HepG2 (cell line): ENCODE data around the gene NT5DC2. TPM values are rescaled to one million over a fixed set of nuclear protein-coding genes. Genes with fewer than 3 reads are reported as not detected.

Experiments used
- ATAC-seq: fragments of 200-7000 bp; cut with Tn5 transposase; 3 replicates; pipeline ENCODE4 v1.9.1; 2020; ENCODE audit warnings: mild to moderate bottlenecking, moderate library complexity
- BruUV-seq: library from RNA; stranded (reverse); fragments of 400-500 nt; replicated peaks from 2 replicates; lab custom pipeline; 2021; lab: Mats Ljungman, UMichigan
- CTCF ChIA-PET: fragments of 300-600 bp; formaldehyde crosslinking; extraction: SDS; loops from one replicate; lab custom pipeline; 2021; ENCODE audit warnings: low total read pairs, inconsistent platforms, low intra/inter-chr PET ratio; lab: Yijun Ruan, JAX
- POLR2A ChIA-PET: fragments of 350-600 bp; sonication (Branson Sonifier 250); formaldehyde crosslinking; loops from one replicate; lab custom pipeline; 2020; ENCODE audit warnings: antibody characterized with exemption, inconsistent platforms; lab: Yijun Ruan, JAX
- DNase-seq: peaks from one replicate; pipeline ENCODE4 v3.0.0-alpha.2; 2015; ENCODE audit warnings: low spot score
- FAIRE-seq: peaks from 3 replicates; lab custom pipeline; 2011; peaks lifted over from hg19 to GRCh38; lab: Jason Lieb, UNC
- H2AFZ ChIP-seq: one replicate; pipeline ENCODE4 v1.6.1; 2011; ENCODE audit warnings: low read length, inconsistent platforms
- H3K27ac ChIP-seq: fragments of 300-600 bp; 3 replicates; pipeline ENCODE4 v1.8.0; 2011; ENCODE audit warnings: mixed run types, mild to moderate bottlenecking, mixed read lengths, low read length, inconsistent platforms; ENCODE audit not compliant: insufficient read depth; ENCODE audit errors: extremely low read length
- H3K27me3 ChIP-seq, 2 experiments: fragments of 200-600 bp in 1 of 2; 2 replicates in 1 of 2; 3 replicates in 1 of 2; pipeline versions ENCODE4 v1.6.0 to v1.8.0; 2011; ENCODE audit warnings: low read length in 2 of 2, mild to moderate bottlenecking in 2 of 2, moderate library complexity in 2 of 2, inconsistent platforms in 1 of 2; ENCODE audit not compliant: insufficient read depth in 2 of 2, control insufficient read depth in 1 of 2
- H3K36me3 ChIP-seq, 2 experiments: fragments of 200-600 bp in 1 of 2; replicated peaks in 1 of 2; 2 replicates in 1 of 2; 3 replicates in 1 of 2; pipeline versions ENCODE4 v1.5.1 to v1.8.0; 2011; ENCODE audit warnings: low read length in 2 of 2, inconsistent platforms in 1 of 2; ENCODE audit not compliant: insufficient read depth in 2 of 2, control insufficient read depth in 1 of 2
- H3K4me1 ChIP-seq: 2 replicates; pipeline ENCODE4 v1.5.1; 2012; ENCODE audit warnings: low read length, inconsistent platforms; ENCODE audit not compliant: insufficient read depth
- H3K4me2 ChIP-seq: 2 replicates; pipeline ENCODE4 v1.6.0; 2011; ENCODE audit warnings: low read depth, low read length, inconsistent platforms
- H3K4me3 ChIP-seq, 3 experiments: fragments of 200-600 bp in 1 of 3; sonication (generic), shearing (Covaris generic) in 1 of 3; replicated peaks in 1 of 3; 2 replicates each; pipeline ENCODE4 v1.5.1; 2011 to 2016; ENCODE audit warnings: low read length in 3 of 3, inconsistent platforms in 2 of 3, low read depth in 2 of 3, mild to moderate bottlenecking in 2 of 3, control low read depth in 1 of 3, mixed read lengths in 1 of 3; ENCODE audit not compliant: insufficient read depth in 1 of 3
- H3K79me2 ChIP-seq: one replicate; pipeline ENCODE4 v1.6.1; 2011; ENCODE audit warnings: low read length, inconsistent platforms; ENCODE audit not compliant: insufficient read depth
- H3K9ac ChIP-seq: 2 replicates; pipeline ENCODE4 v1.6.0; 2011; ENCODE audit warnings: mild to moderate bottlenecking, low read depth, low read length, inconsistent platforms; ENCODE audit not compliant: insufficient read depth
- H3K9me3 ChIP-seq: 2 replicates; pipeline ENCODE4 v1.5.1; 2012; ENCODE audit warnings: mild to moderate bottlenecking, low read length
- H4K20me1 ChIP-seq: 2 replicates; pipeline ENCODE4 v1.6.0; 2011; ENCODE audit warnings: inconsistent platforms, mild to moderate bottlenecking, low read length, moderate library complexity; ENCODE audit not compliant: insufficient read depth
- ARHGAP35 ChIP-seq: sonication (generic); formaldehyde crosslinking; IDR thresholded peaks from 2 replicates; pipeline ENCODE4 v1.9.0; 2022; ENCODE audit warnings: mild to moderate bottlenecking, inconsistent platforms, moderate library complexity, missing genetic modification reagents, borderline replicate concordance
- FOSL2 ChIP-seq: sonication (generic); formaldehyde crosslinking; IDR thresholded peaks from 2 replicates; pipeline ENCODE4 v1.4.0; 2020; ENCODE audit warnings: missing genetic modification reagents
- NFIC ChIP-seq: IDR thresholded peaks from 2 replicates; pipeline ENCODE4 v1.6.1; 2012; ENCODE audit warnings: mild to moderate bottlenecking, low read length, inconsistent platforms
- PAF1 ChIP-seq: IDR thresholded peaks from 2 replicates; pipeline ENCODE4 v1.6.1; 2016; ENCODE audit warnings: missing genetic modification reagents, missing compliant biosample characterization
- PBX2 ChIP-seq: IDR thresholded peaks from 2 replicates; pipeline ENCODE4 v1.6.1; 2016; ENCODE audit warnings: control low read depth
- RFX1 ChIP-seq: fragments of 450-650 bp; IDR thresholded peaks from 2 replicates; pipeline ENCODE4 v1.6.1; 2017
- SMARCC2 ChIP-seq: fragments of 450-650 bp; IDR thresholded peaks from 2 replicates; pipeline ENCODE4 v1.6.1; 2017; ENCODE audit warnings: antibody characterized with exemption, mild to moderate bottlenecking
- THAP11 ChIP-seq: IDR thresholded peaks from 2 replicates; pipeline ENCODE4 v1.6.1; 2016; ENCODE audit warnings: missing biosample characterization, missing genetic modification reagents
- THYN1 ChIP-seq: sonication (generic); formaldehyde crosslinking; IDR thresholded peaks from 2 replicates; pipeline ENCODE4 v1.8.1; 2023; ENCODE audit warnings: low read depth, mild to moderate bottlenecking, moderate library complexity, missing genetic modification reagents, borderline replicate concordance
- ZNF205 ChIP-seq: IDR thresholded peaks from 2 replicates; pipeline ENCODE4 v1.6.1; 2018; ENCODE audit warnings: missing biosample characterization, missing genetic modification reagents
- ZNF292 ChIP-seq: sonication (generic); formaldehyde crosslinking; IDR thresholded peaks from 2 replicates; pipeline ENCODE4 v1.8.1; 2022; ENCODE audit warnings: mild to moderate bottlenecking, low read depth, missing genetic modification reagents, borderline replicate concordance
- ZNF329 ChIP-seq: sonication (generic); formaldehyde crosslinking; IDR thresholded peaks from 2 replicates; pipeline ENCODE4 v1.9.0; 2021; ENCODE audit warnings: low read depth, mild to moderate bottlenecking, missing genetic modification reagents
- ZNF569 ChIP-seq: sonication (generic); formaldehyde crosslinking; IDR thresholded peaks from 2 replicates; pipeline ENCODE4 v1.5.0; 2020; ENCODE audit warnings: mild to moderate bottlenecking, missing genetic modification reagents, moderate library complexity, borderline replicate concordance
- ZNF703 ChIP-seq: sonication (generic); formaldehyde crosslinking; IDR thresholded peaks from 2 replicates; pipeline ENCODE4 v1.5.1; 2020; ENCODE audit warnings: missing genetic modification reagents, mild to moderate bottlenecking, moderate library complexity, borderline replicate concordance
- ZNF878 ChIP-seq: sonication (generic); formaldehyde crosslinking; IDR thresholded peaks from 2 replicates; pipeline ENCODE4 v1.8.1; 2023; ENCODE audit warnings: mild to moderate bottlenecking, missing genetic modification reagents, moderate library complexity
- WGBS: methylation state at CpG from one replicate; pipeline ENCODE4 v1.1.6; 2017; ENCODE audit warnings: low lambda C conversion rate; 5-methylcytosine and 5-hydroxymethylcytosine counted together
- in situ Hi-C: cut with HindIII; loops from 2 replicates; pipeline ENCODE4 v1.10.0; 2017; ENCODE audit warnings: low pct_unique_long_range_greater_than_20kb; ENCODE audit not compliant: extremely low pct_ligation_motif_present
- intact Hi-C: fragments of 100-400 bp; cut with micrococcal nuclease; formaldehyde crosslinking; loops from one replicate; pipeline ENCODE4 v1.10.0; 2022; ENCODE audit not compliant: unreplicated experiment
- polyA plus RNA-seq, 8 experiments: library from polyadenylated mRNA; depleted of rRNA in 3 of 8; stranded (reverse) in 7 of 8; unstranded in 1 of 8; fragments of >200 nt; fragmentation: Illumina TruSeq in 4 of 8; extraction: Trizol in 4 of 8; gene quantifications; 2 replicates each; pipeline versions ENCODE4 v1.2.1 to v1.2.3, GENCODE V29; 2011 to 2016; ENCODE audit warnings: low read depth in 4 of 8, missing spikeins in 1 of 8, mixed read lengths in 1 of 8; ENCODE audit not compliant: insufficient read depth in 1 of 8
- total RNA-seq, 5 experiments: library from RNA; depleted of rRNA; stranded (reverse); fragments of >200 nt; fragmentation: Illumina TruSeq; extraction: Trizol; gene quantifications; 2 replicates each; pipeline ENCODE4 v1.2.3, GENCODE V29; 2016; ENCODE audit warnings: low read depth in 1 of 5
- TF ChIP-seq, protein P1 (sequence below): sonication (generic); formaldehyde crosslinking; IDR thresholded peaks from 2 replicates; pipeline ENCODE4 v1.4.0; 2020; ENCODE audit warnings: missing genetic modification reagents

The NT5DC2 gene
- total and polyA plus RNA-seq, 2 of the 13 experiments (the other 11 are each of a cell fraction or from before 2014, with no cell fraction given): 131 to 240 TPM

GRCh38 chr3:52512727-52513126 lies 20.9 kb downstream of the NT5DC2 start:
- H3K27ac ChIP-seq: no peak overlapping the region
- in situ Hi-C loops (no loop called here), intact Hi-C loops (no loop called here)
- no peaks in the 10 kb centered on the region for H3K36me3 ChIP-seq
- 13% methylated on average over 1 of the region's 17 CpGs for WGBS
- peak overlapping the region; percentile 36; the same call in 1 of the 2 replicates for H3K4me2 ChIP-seq
- no peak overlapping the region for H2AFZ ChIP-seq
- H3K9me3 ChIP-seq: no peaks in the 10 kb centered on the region
- POLR2A ChIA-PET: no interaction called here
- FAIRE-seq (no peak), ATAC-seq (no peak), DNase-seq (no peak)
- H3K4me1 ChIP-seq: peaks cover 18% of the 10 kb centered on the region
- no peaks in the 10 kb centered on the region for H3K79me2 ChIP-seq
- TF ChIP-seq, protein P1, sequence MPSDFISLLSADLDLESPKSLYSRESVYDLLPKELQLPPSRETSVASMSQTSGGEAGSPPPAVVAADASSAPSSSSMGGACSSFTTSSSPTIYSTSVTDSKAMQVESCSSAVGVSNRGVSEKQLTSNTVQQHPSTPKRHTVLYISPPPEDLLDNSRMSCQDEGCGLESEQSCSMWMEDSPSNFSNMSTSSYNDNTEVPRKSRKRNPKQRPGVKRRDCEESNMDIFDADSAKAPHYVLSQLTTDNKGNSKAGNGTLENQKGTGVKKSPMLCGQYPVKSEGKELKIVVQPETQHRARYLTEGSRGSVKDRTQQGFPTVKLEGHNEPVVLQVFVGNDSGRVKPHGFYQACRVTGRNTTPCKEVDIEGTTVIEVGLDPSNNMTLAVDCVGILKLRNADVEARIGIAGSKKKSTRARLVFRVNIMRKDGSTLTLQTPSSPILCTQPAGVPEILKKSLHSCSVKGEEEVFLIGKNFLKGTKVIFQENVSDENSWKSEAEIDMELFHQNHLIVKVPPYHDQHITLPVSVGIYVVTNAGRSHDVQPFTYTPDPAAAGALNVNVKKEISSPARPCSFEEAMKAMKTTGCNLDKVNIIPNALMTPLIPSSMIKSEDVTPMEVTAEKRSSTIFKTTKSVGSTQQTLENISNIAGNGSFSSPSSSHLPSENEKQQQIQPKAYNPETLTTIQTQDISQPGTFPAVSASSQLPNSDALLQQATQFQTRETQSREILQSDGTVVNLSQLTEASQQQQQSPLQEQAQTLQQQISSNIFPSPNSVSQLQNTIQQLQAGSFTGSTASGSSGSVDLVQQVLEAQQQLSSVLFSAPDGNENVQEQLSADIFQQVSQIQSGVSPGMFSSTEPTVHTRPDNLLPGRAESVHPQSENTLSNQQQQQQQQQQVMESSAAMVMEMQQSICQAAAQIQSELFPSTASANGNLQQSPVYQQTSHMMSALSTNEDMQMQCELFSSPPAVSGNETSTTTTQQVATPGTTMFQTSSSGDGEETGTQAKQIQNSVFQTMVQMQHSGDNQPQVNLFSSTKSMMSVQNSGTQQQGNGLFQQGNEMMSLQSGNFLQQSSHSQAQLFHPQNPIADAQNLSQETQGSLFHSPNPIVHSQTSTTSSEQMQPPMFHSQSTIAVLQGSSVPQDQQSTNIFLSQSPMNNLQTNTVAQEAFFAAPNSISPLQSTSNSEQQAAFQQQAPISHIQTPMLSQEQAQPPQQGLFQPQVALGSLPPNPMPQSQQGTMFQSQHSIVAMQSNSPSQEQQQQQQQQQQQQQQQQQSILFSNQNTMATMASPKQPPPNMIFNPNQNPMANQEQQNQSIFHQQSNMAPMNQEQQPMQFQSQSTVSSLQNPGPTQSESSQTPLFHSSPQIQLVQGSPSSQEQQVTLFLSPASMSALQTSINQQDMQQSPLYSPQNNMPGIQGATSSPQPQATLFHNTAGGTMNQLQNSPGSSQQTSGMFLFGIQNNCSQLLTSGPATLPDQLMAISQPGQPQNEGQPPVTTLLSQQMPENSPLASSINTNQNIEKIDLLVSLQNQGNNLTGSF: no peak
- TF ChIP-seq ZNF329 (CRISPR knock-in tag): no peak
- TF ChIP-seq ZNF292 (CRISPR knock-in tag): no peak
- TF ChIP-seq PBX2 (CRISPR knock-in tag): no peak
- no peak for TF ChIP-seq ZNF878 (CRISPR knock-in tag)
- TF ChIP-seq ZNF703 (CRISPR knock-in tag): no peak
- no peak for TF ChIP-seq SMARCC2
- TF ChIP-seq ARHGAP35: no peak
- TF ChIP-seq THAP11 (CRISPR knock-in tag): no peak
- TF ChIP-seq THYN1: no peak
- TF ChIP-seq RFX1: no peak
- no peak for TF ChIP-seq NFIC
- TF ChIP-seq FOSL2 (CRISPR knock-in tag): no peak
- TF ChIP-seq ZNF205 (CRISPR knock-in tag): no peak
- TF ChIP-seq PAF1 (CRISPR knock-in tag): no peak
- TF ChIP-seq ZNF569 (CRISPR knock-in tag): no peak
- no peak overlapping the region for H3K9ac ChIP-seq
- peaks cover 25 to 84% of the 10 kb centered on the region in 2 experiments for H3K27me3 ChIP-seq
- H4K20me1 ChIP-seq: no peaks in the 10 kb centered on the region
- CTCF ChIA-PET: no interaction called here
- peak overlapping the region in 1 of 3 experiments; percentile 23; a peak in 1 of 6 replicates for H3K4me3 ChIP-seq
- BruUV-seq: no TSS peak
